ENCODE measurements around the gene PRKCZ.

DNA sequence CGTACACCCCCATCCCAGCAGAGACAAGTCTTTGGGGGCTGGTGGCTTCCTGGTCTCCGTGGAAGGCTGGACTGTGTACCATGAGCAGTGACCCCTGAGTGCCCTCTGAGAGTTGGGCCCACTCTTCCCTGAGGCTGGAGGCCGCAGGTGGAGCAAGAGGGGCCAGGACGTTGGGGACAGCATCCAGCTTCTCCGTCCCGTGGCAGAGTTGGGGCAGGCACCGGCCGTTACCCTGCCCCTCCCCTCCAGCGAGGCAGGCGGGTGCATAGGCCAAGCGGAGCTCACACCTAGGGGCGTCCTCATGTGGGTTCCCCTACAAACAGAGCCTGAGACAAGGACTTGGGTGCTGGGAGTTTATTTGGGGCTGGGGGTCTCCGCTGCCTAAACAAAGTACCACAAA is 17.0 kb upstream of the PRKCZ start:
- TF ChIP-seq, protein P1, sequence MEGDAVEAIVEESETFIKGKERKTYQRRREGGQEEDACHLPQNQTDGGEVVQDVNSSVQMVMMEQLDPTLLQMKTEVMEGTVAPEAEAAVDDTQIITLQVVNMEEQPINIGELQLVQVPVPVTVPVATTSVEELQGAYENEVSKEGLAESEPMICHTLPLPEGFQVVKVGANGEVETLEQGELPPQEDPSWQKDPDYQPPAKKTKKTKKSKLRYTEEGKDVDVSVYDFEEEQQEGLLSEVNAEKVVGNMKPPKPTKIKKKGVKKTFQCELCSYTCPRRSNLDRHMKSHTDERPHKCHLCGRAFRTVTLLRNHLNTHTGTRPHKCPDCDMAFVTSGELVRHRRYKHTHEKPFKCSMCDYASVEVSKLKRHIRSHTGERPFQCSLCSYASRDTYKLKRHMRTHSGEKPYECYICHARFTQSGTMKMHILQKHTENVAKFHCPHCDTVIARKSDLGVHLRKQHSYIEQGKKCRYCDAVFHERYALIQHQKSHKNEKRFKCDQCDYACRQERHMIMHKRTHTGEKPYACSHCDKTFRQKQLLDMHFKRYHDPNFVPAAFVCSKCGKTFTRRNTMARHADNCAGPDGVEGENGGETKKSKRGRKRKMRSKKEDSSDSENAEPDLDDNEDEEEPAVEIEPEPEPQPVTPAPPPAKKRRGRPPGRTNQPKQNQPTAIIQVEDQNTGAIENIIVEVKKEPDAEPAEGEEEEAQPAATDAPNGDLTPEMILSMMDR (IDR thresholded peaks at IDR 0.05) = no peak
- no peak for TF ChIP-seq POLR2A (IDR thresholded peaks at IDR 0.05)
- TF ChIP-seq POLR2AphosphoS5 (IDR thresholded peaks at IDR 0.05) = no peak
